Thymus (tissue), 11 donors: ENCODE results near the gene CAMTA1. TPM values are rescaled to one million over a fixed set of nuclear protein-coding genes. Genes with fewer than 3 reads are reported as not detected.

ENCODE experiments used
- DNase-seq, 9 donors: peaks; one replicate each; pipeline ENCODE4 v3.0.0-alpha.2; 2013; ENCODE audit warnings: low spot score in 9 of 9, low read depth in 6 of 9, missing footprints in 1 of 9
- H3K27ac ChIP-seq, 2 donors: one replicate each; pipeline ENCODE4 v1.5.1; 2013; ENCODE audit warnings: control low read depth in 1 of 2, low read depth in 1 of 2, low read length in 1 of 2, mild to moderate bottlenecking in 1 of 2, moderate library complexity in 1 of 2
- H3K27me3 ChIP-seq, 2 donors: one replicate each; pipeline ENCODE4 v1.5.1; 2013; ENCODE audit warnings: low read length in 1 of 2; ENCODE audit not compliant: control insufficient read depth in 2 of 2, insufficient read depth in 1 of 2
- H3K36me3 ChIP-seq, 2 donors: one replicate each; pipeline ENCODE4 v1.5.1; 2013; ENCODE audit warnings: low read length in 1 of 2, mild to moderate bottlenecking in 1 of 2, moderate library complexity in 1 of 2; ENCODE audit not compliant: control insufficient read depth in 2 of 2, insufficient read depth in 2 of 2
- H3K4me1 ChIP-seq, 2 donors: one replicate each; pipeline ENCODE4 v1.5.1; 2013; ENCODE audit warnings: low read length in 2 of 2; ENCODE audit not compliant: control insufficient read depth in 2 of 2, insufficient read depth in 2 of 2
- H3K4me3 ChIP-seq, 2 donors: one replicate each; pipeline ENCODE4 v1.5.1; 2013; ENCODE audit warnings: low read length in 2 of 2, control low read depth in 1 of 2, mild to moderate bottlenecking in 1 of 2
- H3K9me3 ChIP-seq, 2 donors: one replicate each; pipeline ENCODE4 v1.5.1; 2013; ENCODE audit warnings: low read length in 1 of 2, mild to moderate bottlenecking in 1 of 2; ENCODE audit not compliant: control insufficient read depth in 2 of 2, insufficient read depth in 1 of 2
- WGBS: extraction: QIAGEN DNeasy Blood & Tissue Kit; methylation state at CpG from one replicate; pipeline ENCODE4 v1.1.7; 2013; 5-methylcytosine and 5-hydroxymethylcytosine counted together
- polyA plus RNA-seq: library from polyadenylated mRNA; stranded (reverse); fragments of 200-250 nt; gene quantifications from one replicate; pipeline ENCODE4 v1.2.3, GENCODE V29; 2013
- total RNA-seq: library from RNA; stranded (reverse); fragments of 120-200 nt; gene quantifications from one replicate; pipeline ENCODE4 v1.2.4, GENCODE V29; 2013
- donor health status: healthy.

Gene CAMTA1
- total and polyA plus RNA-seq, 2 donors: 32.0 to 158 TPM

DNA sequence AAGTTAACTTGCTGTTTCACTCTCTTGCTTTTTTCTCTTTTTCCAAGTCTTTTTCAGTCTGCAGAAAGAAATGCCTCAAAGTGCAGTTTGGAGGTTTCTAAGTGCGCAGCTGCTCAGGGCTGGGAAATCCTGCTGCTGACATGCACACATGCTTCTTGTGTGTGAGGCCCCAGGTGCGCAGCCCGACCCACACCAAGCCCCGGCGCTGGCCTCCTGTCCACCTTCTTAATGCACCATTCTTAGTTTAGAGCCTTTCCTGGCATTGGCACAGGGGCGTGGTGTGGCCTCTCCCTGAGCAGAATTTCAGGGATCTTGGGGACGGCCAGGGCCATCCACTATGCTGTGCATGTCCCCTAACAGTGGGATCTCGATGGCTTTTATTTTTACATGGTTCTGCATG lies 315.2 kb downstream of the CAMTA1 start:
- DNase-seq: no peak
- Histone ChIP-seq H3K4me1 (no peaks in the 10 kb centered on the region), H3K27me3 (no peaks in the 10 kb centered on the region), H3K9me3 (no peaks in the 10 kb centered on the region), H3K4me3 (no peak overlapping the region), H3K36me3 (no peaks in the 10 kb centered on the region), H3K27ac (no peak overlapping the region)
- 89% methylated on average over 8 of the region's 8 CpGs for WGBS

GRCh38 chr1:7101187-7101586 lies 315.9 kb downstream of the CAMTA1 start:
- H3K36me3 ChIP-seq: no peaks in the 10 kb centered on the region
- no peak overlapping the region for H3K4me3 ChIP-seq
- no peaks in the 10 kb centered on the region for H3K27me3 ChIP-seq
- 92% methylated on average over 5 of the region's 5 CpGs for WGBS
- H3K4me1 ChIP-seq: no peaks in the 10 kb centered on the region
- DNase-seq: no peak
- H3K9me3 ChIP-seq: no peaks in the 10 kb centered on the region
- H3K27ac ChIP-seq: no peak overlapping the region

GRCh38 chr1:7103361-7103782 lies 318.1 kb downstream of the CAMTA1 start:
- Histone ChIP-seq H3K4me3 (no peak overlapping the region), H3K4me1 (no peaks in the 10 kb centered on the region), H3K36me3 (no peaks in the 10 kb centered on the region), H3K9me3 (no peaks in the 10 kb centered on the region), H3K27ac (no peak overlapping the region), H3K27me3 (no peaks in the 10 kb centered on the region)
- DNase-seq: no peak
- 91% methylated on average over 7 of the region's 7 CpGs for WGBS

DNA sequence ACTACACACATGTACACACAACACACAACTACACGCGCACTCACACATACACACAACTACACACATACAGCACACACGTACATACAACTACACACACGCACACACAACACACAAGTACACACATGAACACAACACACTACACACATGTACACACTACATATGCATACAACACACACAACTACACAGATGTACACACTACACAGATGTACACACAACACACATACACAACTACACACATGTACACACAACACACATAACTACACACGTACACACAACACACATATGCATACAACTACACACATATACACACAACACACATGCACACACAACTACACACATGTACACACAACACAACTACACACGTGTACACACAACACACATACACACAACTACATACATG lies 318.6 kb downstream of the CAMTA1 start:
- Histone ChIP-seq H3K9me3 (no peaks in the 10 kb centered on the region), H3K4me1 (no peaks in the 10 kb centered on the region), H3K36me3 (no peaks in the 10 kb centered on the region), H3K27ac (no peak overlapping the region), H3K4me3 (no peak overlapping the region), H3K27me3 (no peaks in the 10 kb centered on the region)
- 75% methylated on average over 6 of the region's 6 CpGs for WGBS
- DNase-seq: no peak

DNA sequence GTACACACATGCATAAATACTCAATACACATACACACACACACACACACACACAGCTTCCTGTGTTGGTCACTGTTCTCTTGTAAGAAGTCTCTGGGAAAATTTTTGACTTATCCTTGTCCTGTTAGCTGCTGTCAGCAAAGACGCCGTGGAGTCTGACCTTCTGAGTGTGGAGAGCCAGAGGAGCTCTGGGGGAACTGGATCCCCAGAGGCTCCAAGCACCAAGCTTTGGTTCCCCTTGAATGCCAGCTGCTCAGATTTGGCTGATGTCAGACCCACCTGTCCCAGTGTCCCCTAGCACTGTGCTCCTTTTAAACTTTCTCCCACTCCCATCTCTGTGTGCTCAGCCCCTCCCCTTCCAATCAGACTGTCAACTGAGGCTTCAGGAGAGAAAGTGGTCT lies 319.1 kb downstream of the CAMTA1 start:
- H3K4me1 ChIP-seq: no peaks in the 10 kb centered on the region
- H3K9me3 ChIP-seq: no peaks in the 10 kb centered on the region
- no peak for DNase-seq
- H3K36me3 ChIP-seq: no peaks in the 10 kb centered on the region
- H3K27me3 ChIP-seq: no peaks in the 10 kb centered on the region
- no peak overlapping the region for H3K27ac ChIP-seq
- no peak overlapping the region for H3K4me3 ChIP-seq
- WGBS: 87% methylated on average over 2 of the region's 2 CpGs

GRCh38 chr1:7105269-7105668 lies 320.0 kb downstream of the CAMTA1 start:
- Histone ChIP-seq H3K4me3 (no peak overlapping the region), H3K4me1 (no peaks in the 10 kb centered on the region), H3K27ac (no peak overlapping the region), H3K27me3 (no peaks in the 10 kb centered on the region), H3K9me3 (no peaks in the 10 kb centered on the region), H3K36me3 (no peaks in the 10 kb centered on the region)
- 90% methylated on average over 7 of the region's 7 CpGs for WGBS
- DNase-seq: no peak

GRCh38 chr1:7106442-7107108 lies 321.3 kb downstream of the CAMTA1 start:
- Histone ChIP-seq H3K9me3 (no peaks in the 10 kb centered on the region), H3K4me1 (no peaks in the 10 kb centered on the region), H3K4me3 (no peak overlapping the region), H3K27me3 (no peaks in the 10 kb centered on the region), H3K27ac (no peak overlapping the region), H3K36me3 (no peaks in the 10 kb centered on the region)
- no peak for DNase-seq
- 87% methylated on average over 15 of the region's 15 CpGs for WGBS

DNA sequence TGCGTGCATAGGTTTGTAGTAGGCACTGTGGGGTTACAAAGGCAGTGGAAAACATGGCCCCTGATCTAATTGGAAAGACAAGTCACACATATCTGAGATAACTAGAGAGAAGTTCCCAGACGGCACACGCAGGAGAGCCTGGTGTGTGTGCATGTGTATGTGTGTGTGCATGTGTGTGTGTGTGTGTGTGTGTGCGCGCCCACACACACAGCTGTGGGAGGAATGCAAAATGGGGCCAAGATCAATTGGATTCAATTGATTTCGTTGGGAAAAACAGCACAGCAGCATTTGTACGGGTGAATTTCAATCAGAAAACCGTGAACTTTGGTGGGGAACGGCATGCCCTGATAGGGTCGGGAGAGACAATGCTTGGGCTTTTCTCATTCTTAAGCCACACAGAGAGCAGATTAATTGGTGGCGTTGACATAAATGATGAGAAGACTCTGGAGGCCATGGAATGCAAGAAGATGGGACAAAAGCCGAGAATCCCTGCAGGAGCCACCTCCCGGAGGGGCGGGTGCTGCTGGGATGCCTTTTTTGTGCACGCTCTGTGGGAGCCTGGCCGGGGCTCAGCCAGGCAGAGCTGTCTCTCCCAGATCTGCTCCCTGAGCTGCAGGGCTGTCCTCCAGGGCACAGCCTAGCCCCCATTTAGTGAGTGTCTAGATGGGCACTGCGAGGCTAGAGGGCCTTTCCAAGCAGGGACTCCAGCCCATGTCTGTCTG lies 322.0 kb downstream of the CAMTA1 start:
- no peaks in the 10 kb centered on the region for H3K9me3 ChIP-seq
- DNase-seq: no peak
- no peaks in the 10 kb centered on the region for H3K27me3 ChIP-seq
- H3K4me1 ChIP-seq: no peaks in the 10 kb centered on the region
- no peak overlapping the region for H3K4me3 ChIP-seq
- no peak overlapping the region for H3K27ac ChIP-seq
- H3K36me3 ChIP-seq: no peaks in the 10 kb centered on the region
- 85% methylated on average over 17 of the region's 17 CpGs for WGBS

DNA sequence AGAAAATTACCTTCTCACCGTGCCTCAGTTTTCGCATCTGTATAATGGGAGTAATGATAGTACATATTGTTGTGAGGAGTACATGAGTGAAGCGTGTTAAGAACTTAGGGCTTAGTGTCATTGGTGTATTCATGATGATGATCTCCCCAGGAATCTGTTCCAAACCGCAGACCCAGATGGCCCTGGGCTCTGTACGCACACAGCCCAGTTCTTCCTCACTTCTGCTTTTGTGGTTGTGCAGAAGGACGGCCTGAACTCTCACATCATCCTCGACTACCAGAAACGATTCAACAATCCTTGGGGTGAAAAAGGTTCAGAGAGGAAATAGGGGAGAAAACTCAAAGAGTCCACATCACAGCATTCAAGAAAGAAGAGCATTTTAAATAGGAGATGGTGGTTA lies 323.0 kb downstream of the CAMTA1 start:
- WGBS: 42% methylated on average over 8 of the region's 8 CpGs
- Histone ChIP-seq H3K27me3 (no peaks in the 10 kb centered on the region), H3K36me3 (no peaks in the 10 kb centered on the region), H3K27ac (no peak overlapping the region), H3K9me3 (no peaks in the 10 kb centered on the region), H3K4me3 (no peak overlapping the region), H3K4me1 (no peaks in the 10 kb centered on the region)
- DNase-seq: no peak
